ENCODE results near the gene IZUMO2. TPM values are rescaled to one million over a fixed set of nuclear protein-coding genes. Genes with fewer than 3 reads are reported as not detected.

The IZUMO2 gene
- total RNA-seq, 1 donor from 2014 or later, result not detected

DNA sequence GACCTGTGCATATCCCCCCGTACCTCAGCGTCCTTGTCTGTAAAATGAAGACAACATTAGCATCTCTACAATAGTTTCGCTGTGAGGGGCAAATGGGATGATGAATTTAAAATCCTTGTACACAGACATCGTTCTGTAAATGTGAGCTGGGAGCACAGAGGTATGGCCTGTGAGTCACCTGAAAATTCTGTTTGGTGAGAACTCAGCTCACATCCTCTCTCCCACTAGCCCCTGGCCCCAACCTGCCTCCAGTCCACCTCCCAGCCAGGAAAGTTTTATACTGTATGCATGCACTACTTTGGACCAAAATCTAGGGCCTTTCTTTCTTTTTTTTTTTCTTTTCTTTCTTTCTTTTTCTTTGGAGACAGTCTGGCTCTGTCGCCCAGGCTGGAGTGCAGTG, 8.7 kb upstream of the IZUMO2 start:
- POLR2A ChIA-PET, result no interaction called here
- Mint-ChIP-seq H3K9me3 (peaks cover 4% of the 10 kb centered on the region), H3K27ac (no peak overlapping the region), H3K27me3 (peaks cover 15% of the 10 kb centered on the region), H3K4me3 (no peak overlapping the region), H3K36me3 (ENCODE audit: low read depth) (no peaks in the 10 kb centered on the region), H3K4me1 (no peaks in the 10 kb centered on the region)
- CTCF ChIA-PET, result no interaction called here
- intact Hi-C loops (cut with micrococcal nuclease), result no loop called here
- ATAC-seq (ENCODE audit: low read depth) (no peak), DNase-seq (no peak)
- TF ChIP-seq, protein P1, sequence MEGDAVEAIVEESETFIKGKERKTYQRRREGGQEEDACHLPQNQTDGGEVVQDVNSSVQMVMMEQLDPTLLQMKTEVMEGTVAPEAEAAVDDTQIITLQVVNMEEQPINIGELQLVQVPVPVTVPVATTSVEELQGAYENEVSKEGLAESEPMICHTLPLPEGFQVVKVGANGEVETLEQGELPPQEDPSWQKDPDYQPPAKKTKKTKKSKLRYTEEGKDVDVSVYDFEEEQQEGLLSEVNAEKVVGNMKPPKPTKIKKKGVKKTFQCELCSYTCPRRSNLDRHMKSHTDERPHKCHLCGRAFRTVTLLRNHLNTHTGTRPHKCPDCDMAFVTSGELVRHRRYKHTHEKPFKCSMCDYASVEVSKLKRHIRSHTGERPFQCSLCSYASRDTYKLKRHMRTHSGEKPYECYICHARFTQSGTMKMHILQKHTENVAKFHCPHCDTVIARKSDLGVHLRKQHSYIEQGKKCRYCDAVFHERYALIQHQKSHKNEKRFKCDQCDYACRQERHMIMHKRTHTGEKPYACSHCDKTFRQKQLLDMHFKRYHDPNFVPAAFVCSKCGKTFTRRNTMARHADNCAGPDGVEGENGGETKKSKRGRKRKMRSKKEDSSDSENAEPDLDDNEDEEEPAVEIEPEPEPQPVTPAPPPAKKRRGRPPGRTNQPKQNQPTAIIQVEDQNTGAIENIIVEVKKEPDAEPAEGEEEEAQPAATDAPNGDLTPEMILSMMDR (IDR thresholded peaks at IDR 0.05), result no peak

- DNase-seq, result no peak
- H3K9me3 Mint-ChIP-seq, result no peaks in the 10 kb centered on the region
- no peaks in the 10 kb centered on the region for H3K4me1 Mint-ChIP-seq
- no peak for ATAC-seq (ENCODE audit: low read depth)
- no peak overlapping the region for H3K4me3 Mint-ChIP-seq
- peaks cover 17% of the 10 kb centered on the region for H3K27me3 Mint-ChIP-seq
- intact Hi-C loops (cut with micrococcal nuclease), result no loop called here
- no peak overlapping the region for H3K27ac Mint-ChIP-seq
- no peaks in the 10 kb centered on the region for H3K36me3 Mint-ChIP-seq (ENCODE audit: low read depth)
- POLR2A ChIA-PET, result no interaction called here
- CTCF ChIA-PET, result no interaction called here
- TF ChIP-seq, protein P1 (IDR thresholded peaks at IDR 0.05), result no peak
Observed at GRCh38 chr19:50167314-50167721, 4.2 kb upstream of the IZUMO2 start.

- intact Hi-C loops (cut with micrococcal nuclease), result no loop called here
- ATAC-seq (ENCODE audit: low read depth), result no peak
- no peak for DNase-seq
- Mint-ChIP-seq H3K4me1 (no peaks in the 10 kb centered on the region), H3K36me3 (ENCODE audit: low read depth) (no peaks in the 10 kb centered on the region), H3K27me3 (peaks cover 12% of the 10 kb centered on the region), H3K4me3 (no peak overlapping the region), H3K27ac (no peak overlapping the region), H3K9me3 (peaks cover 16% of the 10 kb centered on the region)
- ChIA-PET POLR2A (no interaction called here), CTCF (no interaction called here)
- TF ChIP-seq, protein P1 (IDR thresholded peaks at IDR 0.05), result no peak
Observed at GRCh38 chr19:50159078-50159477, 4.0 kb downstream of the IZUMO2 start.

DNA sequence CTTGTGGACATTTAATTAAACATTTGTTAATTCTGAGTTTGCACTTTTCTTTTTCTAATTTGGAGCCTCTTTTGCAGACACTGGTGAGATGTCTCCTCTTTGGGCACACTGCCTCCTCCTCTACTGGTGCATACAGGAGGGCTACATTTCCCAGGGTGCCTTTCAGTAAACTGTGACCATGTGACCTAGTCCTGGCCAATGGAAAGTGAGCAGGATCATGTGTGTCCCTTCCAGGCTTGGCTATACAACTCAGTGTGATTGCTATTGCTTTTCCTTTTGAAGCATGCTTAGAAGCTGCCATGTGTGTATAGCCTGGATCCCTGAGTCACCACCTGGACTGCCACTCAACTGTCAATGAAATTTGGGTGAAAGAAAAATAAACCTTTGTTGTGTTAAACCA, 4.5 kb downstream of the IZUMO2 start:
- ChIA-PET POLR2A (no interaction called here), CTCF (no interaction called here)
- no peaks in the 10 kb centered on the region for H3K4me1 Mint-ChIP-seq
- intact Hi-C loops (cut with micrococcal nuclease), result no loop called here
- H3K4me3 Mint-ChIP-seq, result no peak overlapping the region
- TF ChIP-seq, protein P1 (IDR thresholded peaks at IDR 0.05), result no peak
- DNase-seq (no peak), ATAC-seq (ENCODE audit: low read depth) (no peak)
- peaks cover 12% of the 10 kb centered on the region for H3K27me3 Mint-ChIP-seq
- peaks cover 16% of the 10 kb centered on the region for H3K9me3 Mint-ChIP-seq
- H3K36me3 Mint-ChIP-seq (ENCODE audit: low read depth), result no peaks in the 10 kb centered on the region
- H3K27ac Mint-ChIP-seq, result no peak overlapping the region

GRCh38 chr19:50155520-50156109, 7.5 kb downstream of the IZUMO2 start:
- peaks cover 16% of the 10 kb centered on the region for H3K9me3 Mint-ChIP-seq
- no peak for ATAC-seq (ENCODE audit: low read depth)
- TF ChIP-seq, protein P1 (IDR thresholded peaks at IDR 0.05), result no peak
- peaks cover 8% of the 10 kb centered on the region for H3K27me3 Mint-ChIP-seq
- H3K36me3 Mint-ChIP-seq (ENCODE audit: low read depth), result no peaks in the 10 kb centered on the region
- H3K4me1 Mint-ChIP-seq, result no peaks in the 10 kb centered on the region
- no peak overlapping the region for H3K27ac Mint-ChIP-seq
- CTCF ChIA-PET, result no interaction called here
- no peak for DNase-seq
- intact Hi-C loops (cut with micrococcal nuclease), result no loop called here
- POLR2A ChIA-PET, result interaction anchor here (0.6 kb wide), 1 partner anchor 239 kb away, joined by 4 read pairs; no protein-coding TSS in a partner anchor
- H3K4me3 Mint-ChIP-seq, result no peak overlapping the region

Data from activated B cell treated with CpG ODN at 0.5 μM for 24 hours (primary cell).